HL-60 (cell line): ENCODE results near the gene SLC25A20.

Experiments used
- DNase-seq, 2 experiments: peaks; one replicate each; pipeline ENCODE4 v3.0.0-alpha.2; 2010 to 2020; ENCODE audit warnings: low read depth in 1 of 2, low spot score in 1 of 2
- H3K27ac ChIP-seq: fragments of 250-450 bp; sonication (Bioruptor Pico); replicated peaks from 2 replicates; pipeline ENCODE4 v1.5.1; 2020; ENCODE audit warnings: mild to moderate bottlenecking, moderate library complexity
- H3K27me3 ChIP-seq: fragments of 250-450 bp; sonication (Bioruptor Pico); 2 replicates; pipeline ENCODE4 v1.5.1; 2021; ENCODE audit warnings: mild to moderate bottlenecking, moderate library complexity; ENCODE audit not compliant: insufficient read depth, poor library complexity, severe bottlenecking
- H3K4me3 ChIP-seq: replicated peaks from 2 replicates; pipeline ENCODE4 v1.5.1; 2011; ENCODE audit warnings: mild to moderate bottlenecking, control low read depth, low read length; ENCODE audit not compliant: insufficient read depth
- GABPA ChIP-seq: IDR thresholded peaks from 2 replicates; pipeline ENCODE4 v1.6.1; 2012; ENCODE audit warnings: low read depth
- POLR2AphosphoS5 ChIP-seq: IDR thresholded peaks from 2 replicates; pipeline ENCODE4 v1.6.1; 2012; ENCODE audit warnings: low read depth
- SPI1 ChIP-seq: IDR thresholded peaks from 2 replicates; pipeline ENCODE4 v1.6.1; 2012; ENCODE audit warnings: low read depth, mild to moderate bottlenecking, borderline replicate concordance
- TF ChIP-seq, protein P1 (sequence below): IDR thresholded peaks from one replicate; pipeline ENCODE4 v1.5.1; 2011; ENCODE audit warnings: low read length, control low read depth, inconsistent platforms; ENCODE audit not compliant: insufficient read depth
- TF ChIP-seq, protein P2 (sequence below): IDR thresholded peaks from 2 replicates; pipeline ENCODE4 v1.6.1; 2012; ENCODE audit warnings: low read depth; ENCODE audit not compliant: insufficient replicate concordance

Gene SLC25A20

DNA sequence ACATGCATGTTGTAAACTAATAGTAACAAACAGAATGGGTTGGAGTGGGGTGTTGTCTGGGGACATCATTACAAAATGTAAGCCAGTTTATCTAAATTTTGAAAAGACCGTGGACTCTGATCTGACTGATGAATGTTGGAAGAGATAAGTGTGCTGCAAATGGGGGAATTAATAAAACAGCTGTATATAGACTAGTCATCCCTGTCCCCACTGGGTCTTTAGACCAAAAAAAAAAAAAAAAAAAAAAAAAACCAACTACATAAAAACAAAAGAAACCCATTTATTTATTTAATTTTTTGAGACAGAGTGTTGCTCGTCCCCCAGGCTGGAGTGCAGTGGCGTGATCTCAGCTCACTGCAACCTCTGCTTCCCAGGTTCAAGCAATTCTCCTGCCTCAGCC, 40.0 kb upstream of the SLC25A20 start:
- H3K27ac ChIP-seq = no peak overlapping the region

DNA sequence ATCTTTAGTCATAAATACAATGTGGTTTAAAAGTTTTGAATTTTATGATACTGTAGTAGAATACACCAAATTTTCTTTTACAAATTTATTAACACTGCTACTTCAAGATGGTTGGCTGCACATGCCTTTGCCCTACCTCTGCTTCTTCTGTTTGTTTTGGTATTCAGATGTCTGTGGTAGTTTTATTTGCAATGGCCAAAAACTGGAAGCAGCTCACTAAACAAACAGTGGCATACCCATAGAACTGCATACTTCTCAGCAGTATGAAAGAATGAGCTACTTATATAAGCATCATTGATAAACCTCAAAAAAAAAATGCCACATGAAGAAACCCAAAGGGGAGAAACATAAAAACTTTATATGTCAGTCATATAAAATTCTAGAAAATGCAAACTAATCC, 39.5 kb upstream of the SLC25A20 start:
- H3K4me3 ChIP-seq = no peak overlapping the region
- no peaks in the 10 kb centered on the region for H3K27me3 ChIP-seq
- DNase-seq = no peak
- no peak for TF ChIP-seq POLR2AphosphoS5
- TF ChIP-seq, protein P1, sequence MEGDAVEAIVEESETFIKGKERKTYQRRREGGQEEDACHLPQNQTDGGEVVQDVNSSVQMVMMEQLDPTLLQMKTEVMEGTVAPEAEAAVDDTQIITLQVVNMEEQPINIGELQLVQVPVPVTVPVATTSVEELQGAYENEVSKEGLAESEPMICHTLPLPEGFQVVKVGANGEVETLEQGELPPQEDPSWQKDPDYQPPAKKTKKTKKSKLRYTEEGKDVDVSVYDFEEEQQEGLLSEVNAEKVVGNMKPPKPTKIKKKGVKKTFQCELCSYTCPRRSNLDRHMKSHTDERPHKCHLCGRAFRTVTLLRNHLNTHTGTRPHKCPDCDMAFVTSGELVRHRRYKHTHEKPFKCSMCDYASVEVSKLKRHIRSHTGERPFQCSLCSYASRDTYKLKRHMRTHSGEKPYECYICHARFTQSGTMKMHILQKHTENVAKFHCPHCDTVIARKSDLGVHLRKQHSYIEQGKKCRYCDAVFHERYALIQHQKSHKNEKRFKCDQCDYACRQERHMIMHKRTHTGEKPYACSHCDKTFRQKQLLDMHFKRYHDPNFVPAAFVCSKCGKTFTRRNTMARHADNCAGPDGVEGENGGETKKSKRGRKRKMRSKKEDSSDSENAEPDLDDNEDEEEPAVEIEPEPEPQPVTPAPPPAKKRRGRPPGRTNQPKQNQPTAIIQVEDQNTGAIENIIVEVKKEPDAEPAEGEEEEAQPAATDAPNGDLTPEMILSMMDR = no peak
- TF ChIP-seq, protein P2, sequence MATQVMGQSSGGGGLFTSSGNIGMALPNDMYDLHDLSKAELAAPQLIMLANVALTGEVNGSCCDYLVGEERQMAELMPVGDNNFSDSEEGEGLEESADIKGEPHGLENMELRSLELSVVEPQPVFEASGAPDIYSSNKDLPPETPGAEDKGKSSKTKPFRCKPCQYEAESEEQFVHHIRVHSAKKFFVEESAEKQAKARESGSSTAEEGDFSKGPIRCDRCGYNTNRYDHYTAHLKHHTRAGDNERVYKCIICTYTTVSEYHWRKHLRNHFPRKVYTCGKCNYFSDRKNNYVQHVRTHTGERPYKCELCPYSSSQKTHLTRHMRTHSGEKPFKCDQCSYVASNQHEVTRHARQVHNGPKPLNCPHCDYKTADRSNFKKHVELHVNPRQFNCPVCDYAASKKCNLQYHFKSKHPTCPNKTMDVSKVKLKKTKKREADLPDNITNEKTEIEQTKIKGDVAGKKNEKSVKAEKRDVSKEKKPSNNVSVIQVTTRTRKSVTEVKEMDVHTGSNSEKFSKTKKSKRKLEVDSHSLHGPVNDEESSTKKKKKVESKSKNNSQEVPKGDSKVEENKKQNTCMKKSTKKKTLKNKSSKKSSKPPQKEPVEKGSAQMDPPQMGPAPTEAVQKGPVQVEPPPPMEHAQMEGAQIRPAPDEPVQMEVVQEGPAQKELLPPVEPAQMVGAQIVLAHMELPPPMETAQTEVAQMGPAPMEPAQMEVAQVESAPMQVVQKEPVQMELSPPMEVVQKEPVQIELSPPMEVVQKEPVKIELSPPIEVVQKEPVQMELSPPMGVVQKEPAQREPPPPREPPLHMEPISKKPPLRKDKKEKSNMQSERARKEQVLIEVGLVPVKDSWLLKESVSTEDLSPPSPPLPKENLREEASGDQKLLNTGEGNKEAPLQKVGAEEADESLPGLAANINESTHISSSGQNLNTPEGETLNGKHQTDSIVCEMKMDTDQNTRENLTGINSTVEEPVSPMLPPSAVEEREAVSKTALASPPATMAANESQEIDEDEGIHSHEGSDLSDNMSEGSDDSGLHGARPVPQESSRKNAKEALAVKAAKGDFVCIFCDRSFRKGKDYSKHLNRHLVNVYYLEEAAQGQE = no peak
- no peak for TF ChIP-seq GABPA
- no peak for TF ChIP-seq SPI1
- H3K27ac ChIP-seq = no peak overlapping the region

More for the DNA sequence above, 40.0 kb upstream of the SLC25A20 start:
- H3K27me3 ChIP-seq = no peaks in the 10 kb centered on the region
- no peak overlapping the region for H3K4me3 ChIP-seq
- TF ChIP-seq, protein P1 = no peak
- TF ChIP-seq, protein P2 = no peak
- TF ChIP-seq SPI1 (no peak), POLR2AphosphoS5 (no peak), GABPA (no peak)
- DNase-seq = no peak

DNA sequence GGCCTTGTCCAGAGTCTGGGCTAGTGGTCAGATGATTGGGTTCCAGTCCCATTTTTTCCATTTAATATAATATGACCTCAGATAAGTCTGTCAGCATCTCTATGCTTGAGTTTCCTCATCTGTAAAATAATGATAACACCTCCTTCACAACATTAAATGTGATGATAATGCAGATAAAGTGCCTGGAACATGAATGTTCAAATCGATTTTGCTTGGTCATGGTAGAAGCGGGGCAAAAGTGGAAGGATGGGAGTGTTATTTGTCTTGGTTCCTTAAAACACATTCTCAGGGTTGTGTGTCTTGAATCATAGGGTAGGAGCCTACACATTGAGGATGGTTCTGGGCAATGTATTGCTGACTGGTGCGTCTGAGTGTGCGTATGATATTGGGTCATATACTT, 36.8 kb upstream of the SLC25A20 start:
- Histone ChIP-seq H3K27me3 (no peaks in the 10 kb centered on the region), H3K4me3 (no peak overlapping the region), H3K27ac (no peak overlapping the region)
- TF ChIP-seq, protein P1 = no peak
- TF ChIP-seq, protein P2 = no peak
- TF ChIP-seq SPI1 = no peak
- no peak for TF ChIP-seq GABPA
- TF ChIP-seq POLR2AphosphoS5 = no peak
- DNase-seq = no peak
